Astrocyte (in vitro differentiated cells and primary cell): ENCODE data around the gene RFPL1. TPM values are rescaled to one million over a fixed set of nuclear protein-coding genes. Genes with fewer than 3 reads are reported as not detected.

Source experiments
- DNase-seq: peaks from one replicate; pipeline ENCODE4 v3.0.0-alpha.2; 2010; ENCODE audit warnings: low read depth
- FAIRE-seq: peaks from 2 replicates; lab custom pipeline; 2011; peaks lifted over from hg19 to GRCh38; lab: Jason Lieb, UNC
- H2AFZ ChIP-seq: 2 replicates; pipeline ENCODE4 v1.6.0; 2012; ENCODE audit warnings: low read depth, low read length, inconsistent platforms
- H3K27ac ChIP-seq: 2 replicates; pipeline ENCODE4 v1.5.1; 2011; ENCODE audit warnings: low read depth, low read length, inconsistent platforms
- H3K27me3 ChIP-seq: 2 replicates; pipeline ENCODE4 v1.6.0; 2011; ENCODE audit warnings: low read length, inconsistent platforms; ENCODE audit not compliant: insufficient read depth
- H3K36me3 ChIP-seq: 2 replicates; pipeline ENCODE4 v1.5.1; 2011; ENCODE audit warnings: low read length, inconsistent platforms; ENCODE audit not compliant: insufficient read depth
- H3K4me1 ChIP-seq: 2 replicates; pipeline ENCODE4 v1.5.1; 2011; ENCODE audit warnings: low read length, inconsistent platforms; ENCODE audit not compliant: insufficient read depth
- H3K4me2 ChIP-seq: 2 replicates; pipeline ENCODE4 v1.6.0; 2012; ENCODE audit warnings: low read length, inconsistent platforms
- H3K4me3 ChIP-seq: 2 replicates; pipeline ENCODE4 v1.5.1; 2011; ENCODE audit warnings: low read depth, mild to moderate bottlenecking, low read length, inconsistent platforms; ENCODE audit not compliant: insufficient read depth
- H3K79me2 ChIP-seq: 2 replicates; pipeline ENCODE4 v1.6.0; 2012; ENCODE audit warnings: mild to moderate bottlenecking, low read length, inconsistent platforms; ENCODE audit not compliant: insufficient read depth
- H3K9ac ChIP-seq: 2 replicates; pipeline ENCODE4 v1.6.0; 2012; ENCODE audit warnings: mild to moderate bottlenecking, low read length, inconsistent platforms
- H3K9me3 ChIP-seq: 2 replicates; pipeline ENCODE4 v1.5.1; 2012; ENCODE audit warnings: low read depth, mild to moderate bottlenecking, low read length, inconsistent platforms; ENCODE audit not compliant: insufficient read depth
- H4K20me1 ChIP-seq: 2 replicates; pipeline ENCODE4 v1.6.0; 2012; ENCODE audit warnings: low read length, inconsistent platforms; ENCODE audit not compliant: insufficient read depth
- H3K27ac Mint-ChIP-seq: one replicate; pipeline ENCODE4 v1.8.0; 2021; ENCODE audit warnings: mild to moderate bottlenecking, mixed read lengths; ENCODE audit not compliant: unreplicated experiment
- H3K27me3 Mint-ChIP-seq: one replicate; pipeline ENCODE4 v1.8.0; 2021; ENCODE audit warnings: low read depth, mixed read lengths; ENCODE audit not compliant: unreplicated experiment
- H3K36me3 Mint-ChIP-seq: one replicate; pipeline ENCODE4 v1.8.0; 2021; ENCODE audit warnings: low read depth, mixed read lengths; ENCODE audit not compliant: unreplicated experiment
- H3K4me1 Mint-ChIP-seq: one replicate; pipeline ENCODE4 v1.8.0; 2021; ENCODE audit warnings: low read depth, mixed read lengths; ENCODE audit not compliant: unreplicated experiment
- H3K4me3 Mint-ChIP-seq: one replicate; pipeline ENCODE4 v1.8.0; 2021; ENCODE audit warnings: mild to moderate bottlenecking, moderate library complexity, mixed read lengths; ENCODE audit not compliant: unreplicated experiment
- H3K9me3 Mint-ChIP-seq: one replicate; pipeline ENCODE4 v1.8.0; 2021; ENCODE audit warnings: mild to moderate bottlenecking, mixed read lengths; ENCODE audit not compliant: unreplicated experiment
- CTCF ChIP-seq: IDR thresholded peaks from 2 replicates; pipeline ENCODE4 v1.5.1; 2011; ENCODE audit warnings: low read depth, mild to moderate bottlenecking, inconsistent platforms, low read length, moderate library complexity; ENCODE audit not compliant: insufficient read depth
- EZH2 ChIP-seq: IDR thresholded peaks from 2 replicates; pipeline ENCODE4 v1.6.1; 2012; ENCODE audit warnings: mild to moderate bottlenecking, low read length, inconsistent platforms; ENCODE audit not compliant: insufficient read depth
- total RNA-seq: library from RNA; stranded (reverse); gene quantifications from 2 replicates; pipeline ENCODE4 v1.2.1, GENCODE V29; 2021

The RFPL1 gene
- total RNA-seq, 1 donor from 2014 or later = not detected

GRCh38 chr22:29450222-29450621 lies 11.8 kb downstream of the RFPL1 start:
- Histone ChIP-seq H3K4me1 (no peaks in the 10 kb centered on the region), H3K4me3 (no peak overlapping the region), H3K79me2 (no peaks in the 10 kb centered on the region), H2AFZ (no peak overlapping the region), H3K9ac (no peak overlapping the region), H3K27ac (no peak overlapping the region), H3K36me3 (no peaks in the 10 kb centered on the region), H3K4me2 (no peak overlapping the region), H4K20me1 (no peaks in the 10 kb centered on the region), H3K9me3 (no peaks in the 10 kb centered on the region), H3K27me3 (no peaks in the 10 kb centered on the region)
- H3K36me3 Mint-ChIP-seq = peaks cover 2% of the 10 kb centered on the region
- H3K4me1 Mint-ChIP-seq = no peaks in the 10 kb centered on the region
- H3K9me3 Mint-ChIP-seq = no peaks in the 10 kb centered on the region
- TF ChIP-seq CTCF (no peak), EZH2 (no peak)
- no peak for DNase-seq
- no peak overlapping the region for H3K27ac Mint-ChIP-seq
- no peak overlapping the region for H3K4me3 Mint-ChIP-seq
- no peak for FAIRE-seq
- H3K27me3 Mint-ChIP-seq = no peaks in the 10 kb centered on the region

- Histone ChIP-seq H3K4me1 (peaks cover 10% of the 10 kb centered on the region), H4K20me1 (no peaks in the 10 kb centered on the region), H3K79me2 (no peaks in the 10 kb centered on the region), H3K4me3 (no peak overlapping the region), H3K27me3 (no peaks in the 10 kb centered on the region), H3K9ac (no peak overlapping the region), H3K4me2 (no peak overlapping the region), H3K36me3 (no peaks in the 10 kb centered on the region), H2AFZ (no peak overlapping the region), H3K9me3 (no peaks in the 10 kb centered on the region), H3K27ac (no peak overlapping the region)
- no peak overlapping the region for H3K4me3 Mint-ChIP-seq
- H3K36me3 Mint-ChIP-seq = peaks cover 2% of the 10 kb centered on the region
- no peaks in the 10 kb centered on the region for H3K27me3 Mint-ChIP-seq
- DNase-seq (no peak), FAIRE-seq (no peak)
- H3K9me3 Mint-ChIP-seq = no peaks in the 10 kb centered on the region
- no peak for TF ChIP-seq CTCF
- TF ChIP-seq EZH2 = no peak
- H3K27ac Mint-ChIP-seq = no peak overlapping the region
- H3K4me1 Mint-ChIP-seq = peaks cover 6% of the 10 kb centered on the region
These were observed 13.5 kb downstream of the RFPL1 start for GRCh38 chr22:29451863-29452262.

- Mint-ChIP-seq H3K27me3 (no peaks in the 10 kb centered on the region), H3K4me3 (no peak overlapping the region)
These were observed 15.9 kb downstream of the RFPL1 start for GRCh38 chr22:29454276-29454675.

More at GRCh38 chr22:29454276-29454675, 15.9 kb downstream of the RFPL1 start:
- no peaks in the 10 kb centered on the region for H3K27me3 ChIP-seq
- no peaks in the 10 kb centered on the region for H4K20me1 ChIP-seq
- no peak overlapping the region for H3K27ac ChIP-seq
- no peak overlapping the region for H3K4me3 ChIP-seq
- FAIRE-seq = no peak
- Mint-ChIP-seq H3K36me3 (no peaks in the 10 kb centered on the region), H3K4me1 (peaks cover 9% of the 10 kb centered on the region), H3K27ac (no peak overlapping the region), H3K9me3 (no peaks in the 10 kb centered on the region)
- peaks cover 10% of the 10 kb centered on the region for H3K4me1 ChIP-seq
- TF ChIP-seq CTCF = no peak
- no peak for TF ChIP-seq EZH2
- H2AFZ ChIP-seq = no peak overlapping the region
- no peaks in the 10 kb centered on the region for H3K9me3 ChIP-seq
- H3K36me3 ChIP-seq = no peaks in the 10 kb centered on the region
- H3K4me2 ChIP-seq = no peak overlapping the region
- H3K79me2 ChIP-seq = no peaks in the 10 kb centered on the region
- no peak overlapping the region for H3K9ac ChIP-seq
- no peak for DNase-seq
